ENCODE data around the gene GLDN.
"Not testable (repeated sequence)": the region's sequence is repeated elsewhere in the genome, so short reads cannot be mapped to it uniquely, and the experiment has no call there.

The GLDN gene

GRCh38 chr15:51386960-51387698, 45.7 kb downstream of the GLDN start:
- no peak for DNase-seq (ENCODE audit: low read depth in 2 of 2, low spot score in 1 of 2)

GRCh38 chr15:51387699-51388041, 46.2 kb downstream of the GLDN start:
- no peak for DNase-seq (ENCODE audit: low read depth in 2 of 2, low spot score in 1 of 2)

GRCh38 chr15:51388726-51389125, 47.3 kb downstream of the GLDN start:
- no peak for DNase-seq (ENCODE audit: low read depth in 2 of 2, low spot score in 1 of 2)

GRCh38 chr15:51390241-51390965, 48.9 kb downstream of the GLDN start:
- DNase-seq (ENCODE audit: low read depth in 2 of 2, low spot score in 1 of 2) = no peak

- DNase-seq (ENCODE audit: low read depth in 2 of 2, low spot score in 1 of 2) = no peak
These were observed 49.5 kb downstream of the GLDN start for GRCh38 chr15:51390966-51391422.

- DNase-seq (ENCODE audit: low read depth in 2 of 2, low spot score in 1 of 2) = no peak
These were observed 55.5 kb downstream of the GLDN start for GRCh38 chr15:51396921-51397320.

GRCh38 chr15:51398626-51399025, 57.2 kb downstream of the GLDN start:
- DNase-seq (ENCODE audit: low read depth in 2 of 2, low spot score in 1 of 2) = no peak

- DNase-seq (ENCODE audit: low read depth in 2 of 2, low spot score in 1 of 2) = no peak
These were observed 59.8 kb downstream of the GLDN start for GRCh38 chr15:51401051-51401780.

GRCh38 chr15:51401872-51402517, 60.5 kb downstream of the GLDN start:
- no peak for DNase-seq (ENCODE audit: low read depth in 2 of 2, low spot score in 1 of 2)

GRCh38 chr15:51403072-51403878, 61.8 kb downstream of the GLDN start:
- DNase-seq (ENCODE audit: low read depth in 2 of 2, low spot score in 1 of 2) = no peak

GRCh38 chr15:51403946-51404695, 62.7 kb downstream of the GLDN start:
- DNase-seq (ENCODE audit: low read depth in 2 of 2, low spot score in 1 of 2) = no peak

GRCh38 chr15:51405693-51406523, 64.5 kb downstream of the GLDN start:
- no peak for DNase-seq (ENCODE audit: low read depth in 2 of 2, low spot score in 1 of 2)

GRCh38 chr15:51414256-51414860, 72.9 kb downstream of the GLDN start:
- no peak for DNase-seq (ENCODE audit: low read depth in 2 of 2, low spot score in 1 of 2)

GRCh38 chr15:51416129-51416528, 74.7 kb downstream of the GLDN start:
- DNase-seq (ENCODE audit: low read depth in 2 of 2, low spot score in 1 of 2) = no peak

GRCh38 chr15:51423040-51423439, 81.6 kb downstream of the GLDN start:
- DNase-seq (ENCODE audit: low read depth in 2 of 2, low spot score in 1 of 2) = not testable (repeated sequence)

- no peak for DNase-seq (ENCODE audit: low read depth in 2 of 2, low spot score in 1 of 2)
These were observed 83.3 kb downstream of the GLDN start for GRCh38 chr15:51424780-51425179.

- DNase-seq (ENCODE audit: low read depth in 2 of 2, low spot score in 1 of 2) = no peak
These were observed 84.1 kb downstream of the GLDN start for GRCh38 chr15:51425517-51426040.

GRCh38 chr15:51438526-51438925, 97.1 kb downstream of the GLDN start:
- DNase-seq (ENCODE audit: low read depth in 2 of 2, low spot score in 1 of 2) = no peak
